GM12874 (cell line): ENCODE data around the gene EHBP1.

Source experiments
- CTCF ChIP-seq: IDR thresholded peaks from 2 replicates; pipeline ENCODE4 v1.5.1; 2011; ENCODE audit warnings: low read depth, mild to moderate bottlenecking, control low read depth, low read length, moderate library complexity; ENCODE audit not compliant: insufficient read depth

The EHBP1 gene

DNA sequence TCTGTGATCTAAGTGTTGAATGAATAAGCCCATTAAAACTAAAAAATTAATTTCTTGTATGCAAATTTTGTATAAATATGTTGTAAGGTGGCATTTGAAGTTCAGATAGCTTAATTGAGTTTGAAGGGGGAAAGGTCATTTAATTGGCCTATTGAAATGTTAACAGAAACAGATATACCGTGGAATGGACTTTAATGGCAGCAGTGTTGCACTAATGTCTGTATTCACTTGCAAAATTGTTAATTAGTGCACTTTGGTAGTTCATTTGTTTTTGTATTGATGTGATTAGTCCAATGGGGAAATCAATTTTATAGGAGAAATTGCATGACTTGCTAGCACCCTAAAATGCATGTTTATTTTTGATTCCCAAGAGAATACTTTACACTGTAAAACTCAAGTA is 303.3 kb downstream of the EHBP1 start:
- no peak for TF ChIP-seq CTCF

DNA sequence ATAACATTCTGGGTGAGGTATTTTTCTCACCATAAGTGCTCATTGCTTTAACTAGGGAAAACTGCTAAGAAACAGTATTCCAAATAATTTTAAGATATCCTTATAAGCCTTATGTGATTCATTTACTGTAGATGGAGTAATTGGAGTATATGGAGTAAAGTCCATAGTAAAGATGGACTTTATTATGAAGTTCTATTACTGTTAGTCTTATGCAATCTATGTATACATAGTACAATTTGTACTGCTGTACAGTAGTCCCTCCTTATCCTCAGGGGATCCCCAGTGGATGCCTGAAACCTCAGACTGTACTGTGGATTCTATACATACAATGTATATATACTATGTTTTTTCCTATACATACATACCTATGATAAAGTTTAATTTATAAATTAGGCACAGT is 304.0 kb downstream of the EHBP1 start:
- TF ChIP-seq CTCF: no peak

DNA sequence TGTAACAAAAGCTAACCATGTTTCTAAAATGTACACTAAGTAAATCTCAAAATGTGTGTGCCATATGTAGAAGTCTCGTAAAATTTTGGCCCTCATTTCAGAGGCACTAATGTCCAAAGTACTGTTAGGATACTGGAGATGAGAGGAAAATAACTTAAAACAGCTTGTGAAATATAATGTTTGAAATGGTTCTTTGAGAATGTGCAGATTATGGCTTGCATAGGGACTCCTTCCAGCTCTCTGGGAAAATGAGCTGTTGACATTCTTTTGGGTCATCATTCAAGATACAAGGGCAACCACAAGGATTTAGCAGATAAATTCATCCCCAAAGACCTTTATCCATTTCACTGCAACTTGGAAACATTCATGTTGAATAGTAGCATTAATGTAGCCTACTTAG is 307.0 kb downstream of the EHBP1 start:
- TF ChIP-seq CTCF: no peak

- TF ChIP-seq CTCF: no peak
These were observed 307.9 kb downstream of the EHBP1 start for GRCh38 chr2:63013438-63013837.

DNA sequence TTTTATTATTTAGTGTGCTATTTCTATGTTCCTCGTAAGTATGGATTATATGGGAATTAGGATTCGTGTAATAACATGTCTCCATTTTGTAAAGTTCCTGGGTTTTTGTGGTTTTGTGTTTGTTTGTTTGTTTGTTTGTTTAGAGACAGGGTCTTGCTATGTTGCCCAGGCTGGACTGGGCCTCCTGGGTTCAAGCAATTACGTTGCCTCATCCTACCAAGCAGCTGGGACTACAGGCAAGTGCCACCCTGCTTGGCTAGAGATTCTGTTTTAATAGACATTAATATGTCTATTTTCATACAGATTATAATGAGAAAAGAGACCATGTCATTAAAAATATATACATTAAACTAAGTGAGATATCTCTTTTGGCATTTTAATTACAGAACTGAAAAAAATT is 309.9 kb downstream of the EHBP1 start:
- no peak for TF ChIP-seq CTCF

GRCh38 chr2:63018439-63018838 is 312.9 kb downstream of the EHBP1 start:
- no peak for TF ChIP-seq CTCF

GRCh38 chr2:63023444-63023843 is 317.9 kb downstream of the EHBP1 start:
- peak; percentile 24; the same call in 1 of the 2 replicates for TF ChIP-seq CTCF

GRCh38 chr2:63027220-63027619 is 321.7 kb downstream of the EHBP1 start:
- TF ChIP-seq CTCF: no peak
